Measurements from ENCODE around the gene ANAPC16.

ANAPC16 gene

GRCh38 chr10:72186258-72186981 lies 29.4 kb upstream of the ANAPC16 start:
- Histone ChIP-seq H3K4me3 (ENCODE audit: low read length in 2 of 2) (no peak overlapping the region), H2BK12ac (ENCODE audit: low read length) (no peak overlapping the region), H3K27me3 (ENCODE audit: control insufficient read depth in 3 of 3, insufficient read depth in 3 of 3, low read depth in 1 of 3, low read length in 3 of 3) (no peaks in the 10 kb centered on the region), H2BK120ac (ENCODE audit: low read depth, low read length) (no peak overlapping the region), H2AK5ac (ENCODE audit: low read depth, low read length) (no peak overlapping the region), H3K36me3 (replicated peaks in 1 of 2; ENCODE audit: control insufficient read depth in 2 of 2, insufficient read depth in 2 of 2, low read length in 2 of 2) (peaks cover 1 to 22% of the 10 kb centered on the region in 2 donors), H4K91ac (ENCODE audit: low read depth, low read length, poor library complexity) (no peak overlapping the region), H2BK5ac (ENCODE audit: low read length) (no peak overlapping the region), H3K9ac (ENCODE audit: low read depth, low read length, poor library complexity) (no peak overlapping the region), H4K8ac (ENCODE audit: low read depth, low read length) (no peak overlapping the region), H3K4me1 (ENCODE audit: control insufficient read depth in 2 of 2, insufficient read depth in 1 of 2, low read depth in 1 of 2, low read length in 2 of 2) (no peaks in the 10 kb centered on the region), H2AFZ (ENCODE audit: low read length) (no peak overlapping the region), H3K18ac (ENCODE audit: low read length) (no peak overlapping the region), H3K79me1 (ENCODE audit: low read depth, low read length) (no peaks in the 10 kb centered on the region), H3K4ac (ENCODE audit: low read length) (no peak overlapping the region), H3K23ac (ENCODE audit: low read depth, low read length, poor library complexity) (no peak overlapping the region), H3K14ac (ENCODE audit: low read length) (no peak overlapping the region), H3K9me3 (replicated peaks in 1 of 2; ENCODE audit: control insufficient read depth in 2 of 2, insufficient read depth in 1 of 2, low read depth in 1 of 2, low read length in 2 of 2) (peaks cover 0 to 21% of the 10 kb centered on the region in 2 donors), H3K4me2 (ENCODE audit: insufficient read depth, low read length, poor library complexity, severe bottlenecking) (no peak overlapping the region), H3K27ac (replicated peaks; ENCODE audit: low read length) (no peak overlapping the region), H2BK15ac (ENCODE audit: low read length) (no peak overlapping the region)
- no CpG with 5 or more reads among the region's 7 CpGs for WGBS, 2 donors (ENCODE audit: extremely low coverage in 2 of 2, insufficient read length in 2 of 2, insufficient replicate concordance in 1 of 2)
- no peak for DNase-seq (ENCODE audit: low spot score)

DNA sequence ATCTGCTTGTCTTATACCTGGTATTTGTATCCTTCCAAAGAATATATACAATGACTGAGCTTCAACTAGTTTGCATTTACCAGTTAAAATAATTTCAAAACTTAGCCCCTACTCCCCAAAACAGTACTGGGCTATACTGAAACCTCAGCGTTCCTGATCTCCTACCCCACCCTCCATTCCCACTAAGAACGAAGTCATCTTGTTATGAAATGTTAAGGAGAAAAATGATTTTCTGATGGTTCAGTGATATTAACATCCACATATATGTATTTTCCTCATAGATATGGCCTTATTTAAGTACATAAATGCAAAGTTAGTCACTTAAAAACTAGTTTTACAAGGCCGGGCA lies 28.9 kb upstream of the ANAPC16 start:
- H2AFZ ChIP-seq (ENCODE audit: low read length), result no peak overlapping the region
- no peaks in the 10 kb centered on the region for H3K27me3 ChIP-seq (ENCODE audit: control insufficient read depth in 3 of 3, insufficient read depth in 3 of 3, low read depth in 1 of 3, low read length in 3 of 3)
- no peak overlapping the region for H2BK120ac ChIP-seq (ENCODE audit: low read depth, low read length)
- WGBS, 2 donors (ENCODE audit: extremely low coverage in 2 of 2, insufficient read length in 2 of 2, insufficient replicate concordance in 1 of 2), result no CpG with 5 or more reads among the region's 3 CpGs
- H2BK5ac ChIP-seq (ENCODE audit: low read length), result no peak overlapping the region
- no peak overlapping the region for H4K8ac ChIP-seq (ENCODE audit: low read depth, low read length)
- H3K27ac ChIP-seq (replicated peaks; ENCODE audit: low read length), result no peak overlapping the region
- no peak overlapping the region for H3K4me3 ChIP-seq (ENCODE audit: low read length in 2 of 2)
- H4K91ac ChIP-seq (ENCODE audit: low read depth, low read length, poor library complexity), result no peak overlapping the region
- no peak overlapping the region for H2BK15ac ChIP-seq (ENCODE audit: low read length)
- H3K36me3 ChIP-seq (replicated peaks in 1 of 2; ENCODE audit: control insufficient read depth in 2 of 2, insufficient read depth in 2 of 2, low read length in 2 of 2), result peaks cover 1 to 20% of the 10 kb centered on the region in 2 donors
- no peaks in the 10 kb centered on the region for H3K4me1 ChIP-seq (ENCODE audit: control insufficient read depth in 2 of 2, insufficient read depth in 1 of 2, low read depth in 1 of 2, low read length in 2 of 2)
- no peak for DNase-seq (ENCODE audit: low spot score)
- no peak overlapping the region for H3K9ac ChIP-seq (ENCODE audit: low read depth, low read length, poor library complexity)
- H3K18ac ChIP-seq (ENCODE audit: low read length), result no peak overlapping the region
- no peak overlapping the region for H3K4me2 ChIP-seq (ENCODE audit: insufficient read depth, low read length, poor library complexity, severe bottlenecking)
- no peaks in the 10 kb centered on the region for H3K79me1 ChIP-seq (ENCODE audit: low read depth, low read length)
- H3K14ac ChIP-seq (ENCODE audit: low read length), result no peak overlapping the region
- H3K4ac ChIP-seq (ENCODE audit: low read length), result no peak overlapping the region
- no peak overlapping the region for H3K23ac ChIP-seq (ENCODE audit: low read depth, low read length, poor library complexity)
- no peak overlapping the region for H2AK5ac ChIP-seq (ENCODE audit: low read depth, low read length)
- H3K9me3 ChIP-seq (replicated peaks in 1 of 2; ENCODE audit: control insufficient read depth in 2 of 2, insufficient read depth in 1 of 2, low read depth in 1 of 2, low read length in 2 of 2), result peaks cover 0 to 19% of the 10 kb centered on the region in 2 donors
- no peak overlapping the region for H2BK12ac ChIP-seq (ENCODE audit: low read length)

DNA sequence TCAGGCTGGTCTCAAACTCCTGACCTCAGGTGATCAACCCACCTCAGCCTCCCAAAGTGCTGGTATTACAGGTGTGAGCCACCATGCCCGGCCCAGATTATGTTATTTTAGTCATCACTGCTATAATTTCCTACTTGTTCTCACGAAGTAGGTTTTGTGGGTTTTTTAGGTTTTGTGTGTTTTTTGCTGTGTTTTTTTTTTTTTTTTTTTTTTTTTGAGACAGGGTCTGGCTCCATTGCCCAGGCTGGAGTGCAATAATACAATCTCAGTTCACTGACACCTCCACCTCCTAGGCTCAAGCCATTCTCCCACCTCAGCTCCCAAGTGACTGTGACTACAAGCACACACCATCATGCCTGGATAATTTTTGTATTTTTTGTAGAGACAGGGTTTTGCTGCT lies 20.9 kb upstream of the ANAPC16 start:
- Histone ChIP-seq H2BK15ac (ENCODE audit: low read length) (no peak overlapping the region), H3K14ac (ENCODE audit: low read length) (no peak overlapping the region), H3K9ac (ENCODE audit: low read depth, low read length, poor library complexity) (no peak overlapping the region), H3K36me3 (replicated peaks in 1 of 2; ENCODE audit: control insufficient read depth in 2 of 2, insufficient read depth in 2 of 2, low read length in 2 of 2) (peaks cover 0 to 46% of the 10 kb centered on the region in 2 donors), H3K27me3 (ENCODE audit: control insufficient read depth in 3 of 3, insufficient read depth in 3 of 3, low read depth in 1 of 3, low read length in 3 of 3) (no peaks in the 10 kb centered on the region), H3K4me2 (ENCODE audit: insufficient read depth, low read length, poor library complexity, severe bottlenecking) (no peak overlapping the region), H2BK12ac (ENCODE audit: low read length) (no peak overlapping the region), H4K8ac (ENCODE audit: low read depth, low read length) (no peak overlapping the region), H3K23ac (ENCODE audit: low read depth, low read length, poor library complexity) (no peak overlapping the region), H3K4ac (ENCODE audit: low read length) (no peak overlapping the region), H4K91ac (ENCODE audit: low read depth, low read length, poor library complexity) (no peak overlapping the region), H2BK120ac (ENCODE audit: low read depth, low read length) (no peak overlapping the region), H3K9me3 (replicated peaks in 1 of 2; ENCODE audit: control insufficient read depth in 2 of 2, insufficient read depth in 1 of 2, low read depth in 1 of 2, low read length in 2 of 2) (no peaks in the 10 kb centered on the region), H3K4me1 (ENCODE audit: control insufficient read depth in 2 of 2, insufficient read depth in 1 of 2, low read depth in 1 of 2, low read length in 2 of 2) (no peaks in the 10 kb centered on the region), H2AFZ (ENCODE audit: low read length) (no peak overlapping the region), H3K18ac (ENCODE audit: low read length) (no peak overlapping the region), H2BK5ac (ENCODE audit: low read length) (no peak overlapping the region), H3K27ac (replicated peaks; ENCODE audit: low read length) (no peak overlapping the region), H2AK5ac (ENCODE audit: low read depth, low read length) (no peak overlapping the region), H3K4me3 (ENCODE audit: low read length in 2 of 2) (no peak overlapping the region), H3K79me1 (ENCODE audit: low read depth, low read length) (no peaks in the 10 kb centered on the region)
- WGBS, 2 donors (ENCODE audit: extremely low coverage in 2 of 2, insufficient read length in 2 of 2, insufficient replicate concordance in 1 of 2), result no CpG with 5 or more reads among the region's 2 CpGs
- DNase-seq (ENCODE audit: low spot score), result no peak

GRCh38 chr10:72200883-72201282 lies 14.9 kb upstream of the ANAPC16 start:
- Histone ChIP-seq H4K8ac (ENCODE audit: low read depth, low read length) (no peak overlapping the region), H3K4ac (ENCODE audit: low read length) (no peak overlapping the region), H4K91ac (ENCODE audit: low read depth, low read length, poor library complexity) (no peak overlapping the region), H3K4me1 (ENCODE audit: control insufficient read depth in 2 of 2, insufficient read depth in 1 of 2, low read depth in 1 of 2, low read length in 2 of 2) (no peaks in the 10 kb centered on the region), H3K27ac (replicated peaks; ENCODE audit: low read length) (no peak overlapping the region), H2BK120ac (ENCODE audit: low read depth, low read length) (no peak overlapping the region), H2AK5ac (ENCODE audit: low read depth, low read length) (no peak overlapping the region), H3K9ac (ENCODE audit: low read depth, low read length, poor library complexity) (no peak overlapping the region), H3K36me3 (replicated peaks in 1 of 2; ENCODE audit: control insufficient read depth in 2 of 2, insufficient read depth in 2 of 2, low read length in 2 of 2) (peaks cover 3 to 58% of the 10 kb centered on the region in 2 donors), H3K9me3 (replicated peaks in 1 of 2; ENCODE audit: control insufficient read depth in 2 of 2, insufficient read depth in 1 of 2, low read depth in 1 of 2, low read length in 2 of 2) (no peaks in the 10 kb centered on the region), H2AFZ (ENCODE audit: low read length) (no peak overlapping the region), H3K23ac (ENCODE audit: low read depth, low read length, poor library complexity) (no peak overlapping the region), H3K27me3 (ENCODE audit: control insufficient read depth in 3 of 3, insufficient read depth in 3 of 3, low read depth in 1 of 3, low read length in 3 of 3) (no peaks in the 10 kb centered on the region), H3K79me1 (ENCODE audit: low read depth, low read length) (no peaks in the 10 kb centered on the region), H3K18ac (ENCODE audit: low read length) (no peak overlapping the region), H3K4me3 (ENCODE audit: low read length in 2 of 2) (no peak overlapping the region), H3K14ac (ENCODE audit: low read length) (no peak overlapping the region), H2BK15ac (ENCODE audit: low read length) (no peak overlapping the region), H3K4me2 (ENCODE audit: insufficient read depth, low read length, poor library complexity, severe bottlenecking) (no peak overlapping the region), H2BK5ac (ENCODE audit: low read length) (no peak overlapping the region), H2BK12ac (ENCODE audit: low read length) (no peak overlapping the region)
- no CpG with 5 or more reads among the region's 3 CpGs for WGBS, 2 donors (ENCODE audit: extremely low coverage in 2 of 2, insufficient read length in 2 of 2, insufficient replicate concordance in 1 of 2)
- DNase-seq (ENCODE audit: low spot score), result no peak
